ENCODE data around the gene CAMTA1. TPM values are rescaled to one million over a fixed set of nuclear protein-coding genes. Genes with fewer than 3 reads are reported as not detected.

The CAMTA1 gene
- total RNA-seq, 1 donor from 2014 or later: 268 TPM

- Histone ChIP-seq H2AFZ (replicated peaks) (no peak overlapping the region), H3K27ac (no peak overlapping the region), H3K9me3 (ENCODE audit: low read depth) (no peaks in the 10 kb centered on the region), H3K36me3 (no peaks in the 10 kb centered on the region), H4K20me1 (ENCODE audit: low read depth) (no peaks in the 10 kb centered on the region), H3K27me3 (no peaks in the 10 kb centered on the region), H3K9ac (no peak overlapping the region), H3K4me1 (no peaks in the 10 kb centered on the region), H3K4me3 (no peak overlapping the region), H3F3A (ENCODE audit: low read depth) (no peaks in the 10 kb centered on the region), H3K79me2 (ENCODE audit: low read depth) (no peaks in the 10 kb centered on the region), H3K4me2 (no peak overlapping the region)
- Mint-ChIP-seq H3K36me3 (no peaks in the 10 kb centered on the region), H3K9me3 (no peaks in the 10 kb centered on the region), H3K27me3 (ENCODE audit: insufficient read depth, low read depth) (no peaks in the 10 kb centered on the region), H3K27ac (no peak overlapping the region), H3K4me3 (no peak overlapping the region), H3K4me1 (no peaks in the 10 kb centered on the region)
- TF ChIP-seq, protein P1, sequence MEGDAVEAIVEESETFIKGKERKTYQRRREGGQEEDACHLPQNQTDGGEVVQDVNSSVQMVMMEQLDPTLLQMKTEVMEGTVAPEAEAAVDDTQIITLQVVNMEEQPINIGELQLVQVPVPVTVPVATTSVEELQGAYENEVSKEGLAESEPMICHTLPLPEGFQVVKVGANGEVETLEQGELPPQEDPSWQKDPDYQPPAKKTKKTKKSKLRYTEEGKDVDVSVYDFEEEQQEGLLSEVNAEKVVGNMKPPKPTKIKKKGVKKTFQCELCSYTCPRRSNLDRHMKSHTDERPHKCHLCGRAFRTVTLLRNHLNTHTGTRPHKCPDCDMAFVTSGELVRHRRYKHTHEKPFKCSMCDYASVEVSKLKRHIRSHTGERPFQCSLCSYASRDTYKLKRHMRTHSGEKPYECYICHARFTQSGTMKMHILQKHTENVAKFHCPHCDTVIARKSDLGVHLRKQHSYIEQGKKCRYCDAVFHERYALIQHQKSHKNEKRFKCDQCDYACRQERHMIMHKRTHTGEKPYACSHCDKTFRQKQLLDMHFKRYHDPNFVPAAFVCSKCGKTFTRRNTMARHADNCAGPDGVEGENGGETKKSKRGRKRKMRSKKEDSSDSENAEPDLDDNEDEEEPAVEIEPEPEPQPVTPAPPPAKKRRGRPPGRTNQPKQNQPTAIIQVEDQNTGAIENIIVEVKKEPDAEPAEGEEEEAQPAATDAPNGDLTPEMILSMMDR (IDR thresholded peaks at IDR 0.05): no peak
- no peak for TF ChIP-seq EZH2phosphoT487 (IDR thresholded peaks at IDR 0.05)
- no peak for TF ChIP-seq EZH2 (IDR thresholded peaks at IDR 0.05)
- DNase-seq (ENCODE audit: low spot score): no peak
Measured at GRCh38 chr1:7568901-7569524, 783.8 kb downstream of the CAMTA1 start.

DNA sequence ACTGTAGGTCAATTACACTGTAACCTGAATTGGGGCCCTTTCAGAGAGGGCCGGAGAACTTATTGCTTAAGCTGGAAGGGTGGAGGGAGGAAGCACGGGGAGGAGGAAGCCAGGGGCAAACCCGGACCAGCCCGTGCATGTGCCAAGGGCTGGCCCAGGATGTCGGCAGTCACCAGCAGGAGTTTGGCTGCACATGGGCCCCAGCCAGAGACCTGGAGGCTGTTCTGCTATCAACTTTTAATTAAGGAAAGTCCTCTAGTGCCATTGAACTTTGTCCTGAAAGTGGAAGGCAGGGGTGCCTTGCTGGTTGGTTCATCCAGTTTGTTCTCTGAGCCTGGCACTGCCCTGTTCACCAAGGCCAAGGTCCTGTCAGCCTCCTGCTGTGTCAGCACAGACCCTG lies 785.1 kb downstream of the CAMTA1 start:
- no peaks in the 10 kb centered on the region for H3K4me1 Mint-ChIP-seq
- no peaks in the 10 kb centered on the region for H3K27me3 Mint-ChIP-seq (ENCODE audit: insufficient read depth, low read depth)
- Histone ChIP-seq H3K4me3 (no peak overlapping the region), H3K4me2 (no peak overlapping the region), H2AFZ (replicated peaks) (no peak overlapping the region), H3K27me3 (no peaks in the 10 kb centered on the region), H3K9ac (no peak overlapping the region), H3K36me3 (no peaks in the 10 kb centered on the region), H3K27ac (no peak overlapping the region), H3F3A (ENCODE audit: low read depth) (no peaks in the 10 kb centered on the region), H3K79me2 (ENCODE audit: low read depth) (no peaks in the 10 kb centered on the region), H4K20me1 (ENCODE audit: low read depth) (no peaks in the 10 kb centered on the region), H3K9me3 (ENCODE audit: low read depth) (no peaks in the 10 kb centered on the region), H3K4me1 (no peaks in the 10 kb centered on the region)
- no peak for DNase-seq (ENCODE audit: low spot score)
- no peaks in the 10 kb centered on the region for H3K9me3 Mint-ChIP-seq
- no peak overlapping the region for H3K4me3 Mint-ChIP-seq
- H3K27ac Mint-ChIP-seq: no peak overlapping the region
- TF ChIP-seq EZH2phosphoT487 (IDR thresholded peaks at IDR 0.05) (no peak), EZH2 (IDR thresholded peaks at IDR 0.05) (no peak)
- TF ChIP-seq, protein P1 (IDR thresholded peaks at IDR 0.05): no peak
- H3K36me3 Mint-ChIP-seq: no peaks in the 10 kb centered on the region

GRCh38 chr1:7572654-7573152 lies 787.4 kb downstream of the CAMTA1 start:
- Mint-ChIP-seq H3K4me1 (peaks cover 3% of the 10 kb centered on the region), H3K36me3 (no peaks in the 10 kb centered on the region), H3K27me3 (ENCODE audit: insufficient read depth, low read depth) (no peaks in the 10 kb centered on the region), H3K9me3 (no peaks in the 10 kb centered on the region), H3K27ac (no peak overlapping the region), H3K4me3 (no peak overlapping the region)
- TF ChIP-seq, protein P1 (IDR thresholded peaks at IDR 0.05): no peak
- no peak for TF ChIP-seq EZH2 (IDR thresholded peaks at IDR 0.05)
- no peak for TF ChIP-seq EZH2phosphoT487 (IDR thresholded peaks at IDR 0.05)
- Histone ChIP-seq H3K27me3 (no peaks in the 10 kb centered on the region), H4K20me1 (ENCODE audit: low read depth) (no peaks in the 10 kb centered on the region), H3F3A (ENCODE audit: low read depth) (no peaks in the 10 kb centered on the region), H3K27ac (no peak overlapping the region), H3K4me2 (no peak overlapping the region), H3K9me3 (ENCODE audit: low read depth) (no peaks in the 10 kb centered on the region), H3K36me3 (no peaks in the 10 kb centered on the region), H3K4me1 (no peaks in the 10 kb centered on the region), H3K9ac (no peak overlapping the region), H3K4me3 (no peak overlapping the region), H2AFZ (replicated peaks) (no peak overlapping the region), H3K79me2 (ENCODE audit: low read depth) (no peaks in the 10 kb centered on the region)
- DNase-seq (ENCODE audit: low spot score): no peak

Data from neural progenitor cell (in vitro differentiated cells).